Upper lobe of left lung (tissue), 4 donors: Measurements from ENCODE around the gene DLG2.

Source experiments
- POLR2A ChIP-seq, 4 donors: fragments of 450-650 bp; IDR thresholded peaks; one replicate each; pipeline ENCODE4 v1.5.1; 2016 to 2017; ENCODE audit warnings: antibody characterized with exemption in 4 of 4, mild to moderate bottlenecking in 2 of 4
- POLR2AphosphoS5 ChIP-seq, 2 donors: sonication (generic); formaldehyde crosslinking; IDR thresholded peaks; one replicate each; pipeline ENCODE4 v1.5.1; 2017; ENCODE audit warnings: antibody characterized with exemption in 2 of 2
- TF ChIP-seq, protein P1 (sequence below), 6 experiments: fragments of 450-650 bp in 4 of 6; fragments of 200-600 bp in 2 of 6; sonication (generic) in 2 of 6; IDR thresholded peaks; one replicate each; pipeline ENCODE4 v1.5.1; 2016 to 2019; ENCODE audit warnings: antibody characterized with exemption in 6 of 6

DNA sequence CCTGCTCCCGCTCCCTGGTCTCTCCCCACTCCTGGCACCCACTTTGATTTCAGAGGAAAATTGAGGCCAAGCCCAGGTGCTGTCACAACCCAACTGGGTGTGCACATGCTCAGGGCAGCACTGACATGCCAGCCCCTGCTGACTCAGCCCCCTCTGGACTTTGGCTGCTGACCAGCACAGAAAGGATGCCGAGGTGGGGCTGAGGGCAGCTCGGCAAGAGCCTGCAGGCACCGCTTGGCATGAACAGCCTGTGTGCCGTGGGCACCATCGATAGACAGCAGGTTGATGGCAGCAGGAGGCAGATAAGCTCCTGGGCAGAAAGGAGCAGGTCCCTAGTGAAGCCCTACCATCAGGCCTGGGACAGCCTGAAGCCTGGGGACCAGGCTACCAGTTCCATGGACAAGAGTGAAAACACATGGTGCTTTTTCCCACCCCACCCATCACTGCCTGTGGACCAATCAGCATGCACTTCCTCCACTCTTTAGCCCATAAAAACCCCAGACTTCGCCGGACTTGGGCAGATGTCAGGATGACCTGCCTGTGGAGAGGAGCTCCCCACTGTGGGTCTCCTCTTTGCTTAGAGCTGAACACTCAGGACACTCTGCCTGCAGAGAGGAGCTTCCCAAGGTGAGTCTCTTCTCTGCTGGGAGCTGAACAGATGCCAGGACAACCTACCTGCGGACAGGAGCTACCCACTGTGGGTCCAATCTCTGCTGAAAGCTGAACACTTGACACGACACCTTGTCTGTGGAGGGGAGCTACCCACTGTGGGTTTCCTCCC is 832.3 kb downstream of the DLG2 start:
- TF ChIP-seq, protein P1, sequence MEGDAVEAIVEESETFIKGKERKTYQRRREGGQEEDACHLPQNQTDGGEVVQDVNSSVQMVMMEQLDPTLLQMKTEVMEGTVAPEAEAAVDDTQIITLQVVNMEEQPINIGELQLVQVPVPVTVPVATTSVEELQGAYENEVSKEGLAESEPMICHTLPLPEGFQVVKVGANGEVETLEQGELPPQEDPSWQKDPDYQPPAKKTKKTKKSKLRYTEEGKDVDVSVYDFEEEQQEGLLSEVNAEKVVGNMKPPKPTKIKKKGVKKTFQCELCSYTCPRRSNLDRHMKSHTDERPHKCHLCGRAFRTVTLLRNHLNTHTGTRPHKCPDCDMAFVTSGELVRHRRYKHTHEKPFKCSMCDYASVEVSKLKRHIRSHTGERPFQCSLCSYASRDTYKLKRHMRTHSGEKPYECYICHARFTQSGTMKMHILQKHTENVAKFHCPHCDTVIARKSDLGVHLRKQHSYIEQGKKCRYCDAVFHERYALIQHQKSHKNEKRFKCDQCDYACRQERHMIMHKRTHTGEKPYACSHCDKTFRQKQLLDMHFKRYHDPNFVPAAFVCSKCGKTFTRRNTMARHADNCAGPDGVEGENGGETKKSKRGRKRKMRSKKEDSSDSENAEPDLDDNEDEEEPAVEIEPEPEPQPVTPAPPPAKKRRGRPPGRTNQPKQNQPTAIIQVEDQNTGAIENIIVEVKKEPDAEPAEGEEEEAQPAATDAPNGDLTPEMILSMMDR (IDR thresholded peaks at IDR 0.05) = no peak
- TF ChIP-seq POLR2AphosphoS5 (IDR thresholded peaks at IDR 0.05) (no peak), POLR2A (IDR thresholded peaks at IDR 0.05) (no peak)
